Stimulated activated CD8-positive, alpha-beta memory T cell treated with anti-CD3 and anti-CD28 coated beads, Interleukin-15, amount 100 ng/mL, for 4 hours (primary cell): Measurements from ENCODE around the gene ILF3.

Experiments
- DNase-seq, 2 donors: peaks; one replicate each; pipeline ENCODE4 v3.0.0-alpha.2; 2020; ENCODE audit warnings: low read depth in 2 of 2

Gene ILF3

GRCh38 chr19:10653732-10654609, at the start of gene ILF3:
Gene ILF3 (plus strand): TSS chr19:10654346. CDS start chr19:10670606, 16,260 bp downstream.
- peak; percentile 100 for DNase-seq

GRCh38 chr19:10604460-10604980, 49.6 kb upstream of the ILF3 start:
- no peak for DNase-seq

- no peak for DNase-seq
Measured at GRCh38 chr19:10611907-10612306, 42.2 kb upstream of the ILF3 start.

GRCh38 chr19:10612499-10613119, 41.5 kb upstream of the ILF3 start:
- no peak for DNase-seq

- no peak for DNase-seq
Measured at GRCh38 chr19:10615429-10616023, 38.6 kb upstream of the ILF3 start.

GRCh38 chr19:10617409-10618121, 36.6 kb upstream of the ILF3 start:
- DNase-seq: no peak

GRCh38 chr19:10618846-10619245, 35.3 kb upstream of the ILF3 start:
- DNase-seq: no peak

- DNase-seq: no peak
Measured at GRCh38 chr19:10620786-10621185, 33.4 kb upstream of the ILF3 start.

GRCh38 chr19:10621966-10622365, 32.2 kb upstream of the ILF3 start:
- no peak for DNase-seq

GRCh38 chr19:10624585-10624984, 29.6 kb upstream of the ILF3 start:
- DNase-seq: no peak

- no peak for DNase-seq
Measured at GRCh38 chr19:10625003-10625761, 29.0 kb upstream of the ILF3 start, which contains the start of gene SLC44A2. Gene SLC44A2 (plus strand): TSS chr19:10625553. CDS start chr19:10625634, 81 bp downstream.

GRCh38 chr19:10625762-10626138, 28.4 kb upstream of the ILF3 start:
- no peak for DNase-seq

- DNase-seq: no peak
Measured at GRCh38 chr19:10631874-10632273, 22.3 kb upstream of the ILF3 start.

GRCh38 chr19:10634430-10634829, 19.7 kb upstream of the ILF3 start:
- no peak for DNase-seq

GRCh38 chr19:10634963-10635362, 19.2 kb upstream of the ILF3 start:
- DNase-seq: no peak

- no peak for DNase-seq
Measured at GRCh38 chr19:10636304-10636972, 17.7 kb upstream of the ILF3 start.

GRCh38 chr19:10637894-10638293, 16.3 kb upstream of the ILF3 start:
- no peak for DNase-seq

- DNase-seq: no peak
Measured at GRCh38 chr19:10639836-10640235, 14.3 kb upstream of the ILF3 start.

GRCh38 chr19:10640361-10640760, 13.8 kb upstream of the ILF3 start:
- DNase-seq: no peak

- no peak for DNase-seq
Measured at GRCh38 chr19:10641248-10641647, 12.9 kb upstream of the ILF3 start.
